WERI-Rb-1 (cell line): Measurements from ENCODE around the gene TBC1D1.
"Not testable (repeated sequence)": the region's sequence is repeated elsewhere in the genome, so short reads cannot be mapped to it uniquely, and the experiment has no call there.

Source experiments
- DNase-seq: peaks from one replicate; pipeline ENCODE4 v3.0.0-alpha.2; 2020
- H3K27ac ChIP-seq: fragments of 250-450 bp; sonication (Bioruptor Pico); 2 replicates; pipeline ENCODE4 v1.5.1; 2020; ENCODE audit warnings: mild to moderate bottlenecking, moderate library complexity
- H3K27me3 ChIP-seq: fragments of 250-450 bp; sonication (Bioruptor Pico); 2 replicates; pipeline ENCODE4 v1.5.1; 2021; ENCODE audit warnings: mild to moderate bottlenecking, low read depth, moderate library complexity; ENCODE audit not compliant: insufficient read depth, severe bottlenecking
- H3K36me3 ChIP-seq: fragments of 250-450 bp; sonication (Bioruptor Pico); 2 replicates; pipeline ENCODE4 v1.5.1; 2020; ENCODE audit warnings: mild to moderate bottlenecking, moderate library complexity
- H3K4me3 ChIP-seq: 2 replicates; pipeline ENCODE4 v1.5.1; 2011; ENCODE audit warnings: low read depth, mild to moderate bottlenecking, control low read depth, low read length
- H3K9me3 ChIP-seq: fragments of 250-450 bp; sonication (Bioruptor Pico); 2 replicates; pipeline ENCODE4 v1.5.1; 2021; ENCODE audit warnings: mild to moderate bottlenecking, moderate library complexity; ENCODE audit not compliant: severe bottlenecking
- TF ChIP-seq, protein P1 (sequence below): IDR thresholded peaks from 2 replicates; pipeline ENCODE4 v1.5.1; 2011; ENCODE audit warnings: low read depth, mild to moderate bottlenecking, control low read depth, inconsistent platforms, low read length

TBC1D1 gene

DNA sequence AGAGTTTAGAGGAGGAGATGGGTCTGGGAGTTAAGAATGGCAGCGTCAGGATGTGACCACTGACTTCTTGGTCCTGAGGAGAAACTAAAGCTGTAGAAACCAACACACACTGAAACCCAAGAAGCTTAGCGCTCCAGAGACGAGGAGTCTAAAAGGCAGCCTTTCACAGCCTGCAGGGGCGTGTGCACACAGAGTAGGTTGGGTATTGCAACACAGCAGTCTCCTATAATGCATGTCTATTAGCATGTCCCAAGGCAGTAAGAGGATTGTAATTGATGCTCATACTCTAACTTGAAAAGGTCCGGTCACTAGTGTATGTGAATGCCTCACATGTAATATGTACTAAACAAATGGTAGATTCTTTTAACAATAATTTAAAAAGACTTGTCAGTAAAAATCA lies 126.7 kb downstream of the TBC1D1 start:
- H3K27me3 ChIP-seq = no peaks in the 10 kb centered on the region
- H3K27ac ChIP-seq = no peak overlapping the region
- no peak overlapping the region for H3K4me3 ChIP-seq
- no peak for DNase-seq
- TF ChIP-seq, protein P1, sequence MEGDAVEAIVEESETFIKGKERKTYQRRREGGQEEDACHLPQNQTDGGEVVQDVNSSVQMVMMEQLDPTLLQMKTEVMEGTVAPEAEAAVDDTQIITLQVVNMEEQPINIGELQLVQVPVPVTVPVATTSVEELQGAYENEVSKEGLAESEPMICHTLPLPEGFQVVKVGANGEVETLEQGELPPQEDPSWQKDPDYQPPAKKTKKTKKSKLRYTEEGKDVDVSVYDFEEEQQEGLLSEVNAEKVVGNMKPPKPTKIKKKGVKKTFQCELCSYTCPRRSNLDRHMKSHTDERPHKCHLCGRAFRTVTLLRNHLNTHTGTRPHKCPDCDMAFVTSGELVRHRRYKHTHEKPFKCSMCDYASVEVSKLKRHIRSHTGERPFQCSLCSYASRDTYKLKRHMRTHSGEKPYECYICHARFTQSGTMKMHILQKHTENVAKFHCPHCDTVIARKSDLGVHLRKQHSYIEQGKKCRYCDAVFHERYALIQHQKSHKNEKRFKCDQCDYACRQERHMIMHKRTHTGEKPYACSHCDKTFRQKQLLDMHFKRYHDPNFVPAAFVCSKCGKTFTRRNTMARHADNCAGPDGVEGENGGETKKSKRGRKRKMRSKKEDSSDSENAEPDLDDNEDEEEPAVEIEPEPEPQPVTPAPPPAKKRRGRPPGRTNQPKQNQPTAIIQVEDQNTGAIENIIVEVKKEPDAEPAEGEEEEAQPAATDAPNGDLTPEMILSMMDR = no peak
- no peaks in the 10 kb centered on the region for H3K9me3 ChIP-seq
- H3K36me3 ChIP-seq = peaks cover 26% of the 10 kb centered on the region

DNA sequence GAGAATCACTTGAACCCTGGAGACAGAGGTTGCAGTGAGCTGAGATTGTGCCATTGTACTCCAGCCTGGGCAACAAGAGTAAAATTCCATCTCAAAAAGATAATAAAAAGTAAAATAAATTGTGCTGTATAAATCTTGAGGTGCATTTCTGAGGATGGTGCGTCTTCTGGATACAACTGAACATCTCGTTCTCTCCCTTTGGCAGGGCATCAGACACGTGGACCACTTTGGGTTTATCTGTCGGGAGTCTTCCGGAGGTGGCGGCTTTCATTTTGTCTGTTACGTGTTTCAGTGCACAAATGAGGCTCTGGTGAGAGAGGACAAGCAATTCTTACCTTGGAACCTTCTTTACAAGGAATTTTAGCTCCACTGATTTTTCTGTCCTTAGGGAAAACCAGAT lies 129.5 kb downstream of the TBC1D1 start:
- no peaks in the 10 kb centered on the region for H3K27me3 ChIP-seq
- H3K27ac ChIP-seq = no peak overlapping the region
- no peak for DNase-seq
- peaks cover 26% of the 10 kb centered on the region for H3K36me3 ChIP-seq
- H3K9me3 ChIP-seq = no peaks in the 10 kb centered on the region
- TF ChIP-seq, protein P1 = no peak
- no peak overlapping the region for H3K4me3 ChIP-seq

DNA sequence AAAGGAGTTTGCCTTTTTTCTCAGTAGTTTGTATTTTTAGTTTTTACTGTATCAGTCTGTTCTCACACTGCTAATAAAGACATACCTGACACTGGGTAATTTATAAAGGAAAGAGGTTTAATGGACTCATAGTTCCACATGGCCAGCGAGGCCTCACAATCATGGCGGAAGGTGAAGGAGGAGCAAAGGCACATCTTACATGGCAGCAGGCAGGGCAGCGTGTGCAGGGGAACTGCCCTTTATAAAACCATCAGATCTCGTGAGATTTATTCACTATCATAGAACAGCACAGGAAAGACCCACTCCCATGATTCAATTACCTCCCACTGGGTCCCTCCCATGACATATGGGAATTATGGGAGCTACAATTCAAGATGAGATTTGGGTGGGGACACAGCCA lies 130.1 kb downstream of the TBC1D1 start:
- not testable (repeated sequence) for DNase-seq, H3K27me3 ChIP-seq, H3K27ac ChIP-seq, H3K9me3 ChIP-seq, H3K4me3 ChIP-seq
- H3K36me3 ChIP-seq = peaks cover 24% of the 10 kb centered on the region

- TF ChIP-seq, protein P1 = no peak
- H3K9me3 ChIP-seq = no peaks in the 10 kb centered on the region
- no peaks in the 10 kb centered on the region for H3K27me3 ChIP-seq
- no peak for DNase-seq
- H3K27ac ChIP-seq = no peak overlapping the region
- no peak overlapping the region for H3K4me3 ChIP-seq
- peaks cover 17% of the 10 kb centered on the region for H3K36me3 ChIP-seq
These were observed 130.9 kb downstream of the TBC1D1 start for GRCh38 chr4:38021751-38022150.

- Histone ChIP-seq H3K27me3 (no peaks in the 10 kb centered on the region), H3K9me3 (no peaks in the 10 kb centered on the region), H3K36me3 (peaks cover 30% of the 10 kb centered on the region), H3K4me3 (no peak overlapping the region), H3K27ac (no peak overlapping the region)
- TF ChIP-seq, protein P1 = no peak
- no peak for DNase-seq
These were observed 132.7 kb downstream of the TBC1D1 start for GRCh38 chr4:38023347-38024205.

- H3K4me3 ChIP-seq = no peak overlapping the region
- DNase-seq = no peak
- H3K27me3 ChIP-seq = no peaks in the 10 kb centered on the region
- TF ChIP-seq, protein P1 = no peak
- no peak overlapping the region for H3K27ac ChIP-seq
- H3K9me3 ChIP-seq = no peaks in the 10 kb centered on the region
- peaks cover 36% of the 10 kb centered on the region for H3K36me3 ChIP-seq
These were observed 133.3 kb downstream of the TBC1D1 start for GRCh38 chr4:38024206-38024509.
